Right lung (tissue), 5 donors: Measurements from ENCODE around the gene TPRN. TPM values are rescaled to one million over a fixed set of nuclear protein-coding genes. Genes with fewer than 3 reads are reported as not detected.
A peak's percentile ranks its signal among the peaks of the same experiment; 100 is the strongest.

ENCODE experiments used
- DNase-seq, 2 donors: peaks; one replicate each; pipeline ENCODE4 v3.0.0-alpha.2; 2013
- polyA plus RNA-seq, 5 donors: library from polyadenylated mRNA; unstranded; fragments of 120-200 nt; gene quantifications; one replicate each; pipeline versions ENCODE4 v1.2.1 to v1.2.3, GENCODE V29; 2013; ENCODE audit warnings: inconsistent platforms in 1 of 5, low replicate concordance in 1 of 5; ENCODE audit not compliant: insufficient read length in 5 of 5, insufficient read depth in 1 of 5

TPRN gene
- polyA plus RNA-seq, 5 donors = 5.9 to 12.1 (median 7.6) TPM

DNA sequence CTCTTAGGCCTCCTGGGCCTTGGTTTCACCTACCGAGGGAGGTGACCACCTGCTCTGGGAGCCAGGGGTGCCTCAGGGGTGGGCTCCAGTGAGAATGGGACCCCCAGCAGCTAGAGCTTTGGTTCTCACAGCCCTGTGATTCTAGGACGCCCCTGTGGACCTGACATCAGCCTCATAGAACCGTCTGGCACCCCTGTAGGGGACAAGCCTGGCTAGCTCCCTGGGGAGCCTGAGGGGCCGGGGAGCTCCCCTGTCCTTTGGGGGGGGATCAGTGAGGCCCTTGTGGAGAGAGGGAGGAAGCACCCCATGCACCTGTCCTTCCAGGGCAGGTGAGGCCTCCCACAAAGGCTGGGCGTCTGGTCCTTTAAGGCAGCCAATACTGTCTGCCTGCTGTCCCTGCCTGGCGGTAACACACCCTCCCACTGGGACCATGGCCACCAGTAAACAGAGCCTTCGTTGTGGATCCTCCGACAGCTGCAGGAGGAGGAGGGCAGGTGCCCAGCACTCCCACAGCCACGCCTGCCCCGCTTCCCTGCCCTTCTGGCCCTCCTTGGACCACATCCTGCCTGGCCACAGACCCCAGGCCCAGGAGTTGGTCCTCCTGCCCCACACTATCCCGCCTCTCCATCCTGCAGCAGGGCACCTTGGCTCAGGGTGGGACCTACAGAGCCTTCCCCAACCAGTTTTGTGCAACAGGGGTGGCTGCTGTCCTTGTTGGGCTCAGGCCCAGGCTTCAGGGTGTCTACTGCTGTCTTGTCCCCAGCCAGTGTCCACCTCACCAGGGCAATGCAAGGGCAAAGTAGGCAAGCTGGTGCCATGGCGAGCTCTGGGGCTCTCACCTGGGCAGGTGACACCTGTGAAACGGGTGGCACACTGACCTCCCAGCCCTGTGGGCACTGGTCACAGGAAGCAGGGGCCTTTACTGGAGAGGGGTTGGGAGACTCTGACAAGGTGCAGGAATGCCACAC lies 37.5 kb upstream of the TPRN start:
- no peak for DNase-seq

DNA sequence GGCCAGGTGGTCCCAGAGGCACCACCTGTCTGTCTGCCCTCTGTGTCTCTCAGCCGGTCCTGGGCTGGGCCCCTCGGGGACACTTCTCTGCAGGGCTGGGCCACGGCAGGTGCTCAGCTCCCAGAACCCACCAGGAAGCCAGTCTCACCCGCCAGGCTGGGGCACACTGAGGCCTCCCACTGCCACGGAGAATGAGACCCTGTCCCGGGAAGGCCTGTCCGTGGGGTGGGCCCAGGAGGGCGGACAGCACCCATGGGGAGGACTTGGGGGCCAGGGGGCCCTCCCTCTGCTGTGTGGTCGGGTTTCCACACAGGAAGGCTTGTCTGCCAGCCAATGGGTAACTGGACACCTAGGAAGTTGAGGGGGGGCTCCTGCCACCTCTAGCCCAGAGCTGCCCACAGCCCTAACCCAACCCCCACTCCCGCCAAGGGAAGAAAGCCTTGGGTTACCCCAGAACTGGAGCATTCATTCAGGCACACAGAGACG lies 36.4 kb upstream of the TPRN start:
- DNase-seq = no peak

DNA sequence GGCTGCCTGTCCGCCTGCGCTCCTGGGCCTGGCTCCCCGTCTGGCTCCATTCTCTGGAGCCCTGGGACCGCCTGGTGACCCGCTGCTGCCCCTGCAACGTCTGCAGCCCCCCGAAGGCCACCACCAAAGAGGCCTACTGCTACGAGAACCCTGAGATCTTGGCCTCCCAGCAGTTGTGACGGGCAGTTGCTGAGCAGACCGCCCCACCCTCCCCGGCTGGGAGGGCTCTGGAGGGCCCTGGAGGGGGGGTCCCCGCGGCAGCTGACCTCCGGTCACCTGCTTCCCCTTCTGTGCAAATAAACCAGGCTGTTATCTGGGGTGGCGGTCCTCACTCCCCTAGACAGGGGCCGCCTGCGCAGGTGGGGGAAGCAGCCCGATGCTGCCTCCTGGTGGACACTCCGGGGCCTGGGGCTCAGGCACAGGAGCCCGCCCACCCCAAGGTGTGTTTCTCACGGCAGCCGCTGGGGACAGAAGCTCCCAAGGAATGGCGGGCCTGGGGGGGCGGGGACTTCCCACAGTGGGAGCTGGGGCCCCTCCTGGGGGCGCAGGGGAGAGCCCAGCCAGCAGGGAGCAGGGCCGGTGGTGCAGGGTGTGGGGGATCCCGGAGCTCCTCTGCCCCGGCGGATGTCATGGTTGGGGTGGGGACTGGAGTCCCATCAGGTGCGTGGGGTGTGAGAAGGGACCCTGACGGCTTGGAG lies 35.8 kb upstream of the TPRN start:
- peak; percentile 77 to 79 for DNase-seq

DNA sequence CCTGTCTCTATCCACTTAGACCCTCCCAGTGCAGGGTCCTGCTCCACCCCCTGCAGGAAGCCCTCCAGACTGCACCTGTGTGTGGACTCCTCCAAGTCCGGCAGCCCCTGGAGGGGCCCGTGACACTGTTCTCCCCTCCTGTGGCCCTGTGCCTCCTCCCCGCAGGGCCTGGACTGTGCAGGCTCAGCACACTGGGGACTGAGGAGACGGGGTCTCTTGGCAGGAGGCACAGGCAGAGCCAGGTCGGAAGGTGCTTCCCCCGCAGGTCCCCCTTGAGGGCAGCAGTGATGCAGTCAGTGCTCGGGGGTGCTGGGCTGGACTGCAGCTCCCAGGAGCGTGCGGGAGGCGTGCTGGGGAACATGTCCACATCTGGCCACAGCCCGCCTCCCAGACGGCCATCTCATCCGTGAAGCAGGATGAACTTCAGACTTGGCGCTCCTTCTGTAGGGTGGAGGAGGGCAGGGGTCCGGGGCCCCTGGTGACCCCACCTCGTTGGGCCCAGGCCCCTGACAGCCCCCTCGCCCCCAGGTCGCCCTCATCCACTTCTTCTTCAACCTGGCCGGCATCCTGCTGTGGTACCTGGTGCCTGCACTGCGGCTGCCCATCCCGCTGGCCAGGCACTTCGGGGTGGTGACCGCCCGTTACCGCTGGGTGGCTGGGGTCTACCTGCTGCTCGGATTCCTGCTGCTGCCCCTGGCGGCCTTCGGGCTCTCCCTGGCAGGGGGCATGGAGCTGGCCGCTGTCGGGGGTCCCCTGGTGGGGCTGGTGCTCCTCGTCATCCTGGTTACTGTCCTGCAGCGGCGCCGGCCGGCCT lies 35.1 kb upstream of the TPRN start:
- DNase-seq = no peak

DNA sequence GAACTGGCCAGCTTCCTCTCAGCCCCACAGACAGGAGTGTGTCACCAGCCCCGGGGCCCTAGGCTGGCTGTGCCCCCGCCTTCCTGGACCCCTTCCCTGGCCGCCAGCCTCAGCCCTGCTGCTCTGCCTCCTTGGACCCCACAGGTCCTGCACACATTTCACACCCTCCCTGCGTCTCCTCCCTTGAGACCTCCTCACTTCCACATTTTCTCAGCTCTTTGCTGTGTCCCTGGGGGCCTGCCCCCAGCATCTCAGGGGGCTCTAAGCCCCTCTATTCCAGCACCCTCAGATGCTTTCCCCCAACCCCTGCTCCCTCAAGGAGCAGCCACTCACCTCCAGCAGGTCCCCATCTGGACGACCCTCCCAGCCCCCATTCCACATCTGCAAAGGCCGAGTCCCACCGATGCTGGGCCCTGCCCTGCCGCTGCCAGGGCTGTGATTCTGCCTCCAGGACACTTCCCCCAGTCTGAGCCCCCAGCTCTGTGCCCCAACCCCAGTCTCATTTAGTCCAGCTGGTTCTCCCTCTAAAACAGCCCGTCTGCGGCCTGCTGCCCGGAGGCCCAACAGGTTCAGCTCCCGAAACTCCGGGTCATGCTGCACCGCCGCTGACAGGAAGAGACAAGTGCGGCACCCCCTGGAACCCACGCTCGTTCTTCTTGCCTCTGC lies 34.4 kb upstream of the TPRN start:
- DNase-seq = no peak

DNA sequence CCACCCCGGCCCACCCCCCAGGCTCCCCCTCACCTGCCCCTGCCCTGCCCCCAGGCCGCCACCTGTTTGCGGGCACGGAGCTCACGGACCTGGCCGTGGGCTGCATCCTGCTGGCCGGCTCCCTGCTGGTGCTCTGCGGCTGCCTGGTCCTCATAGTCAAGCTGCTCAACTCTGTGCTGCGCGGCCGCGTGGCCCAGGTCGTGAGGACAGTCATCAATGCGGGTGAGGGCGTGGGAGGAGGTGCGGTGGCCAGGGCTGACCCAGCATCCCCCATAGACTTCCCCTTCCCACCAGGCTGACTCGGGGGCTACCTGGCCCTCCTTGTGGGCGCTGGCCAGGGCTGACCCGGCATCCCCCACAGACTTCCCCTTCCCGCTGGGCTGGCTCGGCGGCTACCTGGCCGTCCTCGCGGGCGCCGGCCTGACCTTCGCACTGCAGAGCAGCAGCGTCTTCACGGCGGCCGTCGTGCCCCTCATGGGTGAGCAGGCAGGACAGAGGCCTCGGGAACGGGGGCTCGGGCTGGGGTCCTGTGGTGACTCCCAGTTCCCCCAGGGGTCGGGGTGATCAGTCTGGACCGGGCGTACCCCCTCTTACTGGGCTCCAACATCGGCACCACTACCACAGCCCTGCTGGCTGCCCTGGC lies 33.6 kb upstream of the TPRN start:
- no peak for DNase-seq

DNA sequence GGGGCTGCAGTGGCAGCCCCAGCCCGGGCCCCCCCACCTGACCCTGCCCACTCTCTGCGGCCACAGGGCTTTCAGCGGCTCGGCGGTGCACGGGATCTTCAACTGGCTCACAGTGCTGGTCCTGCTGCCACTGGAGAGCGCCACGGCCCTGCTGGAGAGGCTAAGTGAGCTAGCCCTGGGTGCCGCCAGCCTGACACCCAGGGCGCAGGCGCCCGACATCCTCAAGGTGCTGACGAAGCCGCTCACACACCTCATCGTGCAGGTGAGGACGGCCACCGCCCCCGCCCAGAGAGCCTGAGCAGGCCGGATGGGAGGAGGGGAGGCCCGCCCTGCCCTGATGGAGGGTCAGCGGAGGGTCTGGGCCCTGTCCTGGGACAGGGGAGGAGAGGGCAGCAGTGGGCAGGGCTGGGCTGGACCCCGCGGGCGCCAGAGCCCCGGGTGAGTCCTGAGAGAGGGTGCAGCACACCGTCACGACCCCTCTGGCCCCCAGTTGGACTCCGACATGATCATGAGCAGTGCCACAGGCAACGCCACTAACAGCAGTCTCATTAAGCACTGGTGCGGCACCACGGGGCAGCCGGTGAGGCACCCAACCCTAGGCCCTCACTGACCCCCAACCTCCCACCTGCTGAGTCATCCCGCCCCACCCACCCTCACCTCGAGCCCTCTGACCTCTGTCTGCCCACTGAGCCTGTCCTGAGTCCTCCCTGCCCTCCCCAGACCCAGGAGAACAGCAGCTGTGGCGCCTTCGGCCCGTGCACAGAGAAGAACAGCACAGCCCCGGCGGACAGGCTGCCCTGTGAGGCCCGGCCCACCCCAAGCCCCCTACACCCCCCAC lies 32.8 kb upstream of the TPRN start:
- DNase-seq = no peak

DNA sequence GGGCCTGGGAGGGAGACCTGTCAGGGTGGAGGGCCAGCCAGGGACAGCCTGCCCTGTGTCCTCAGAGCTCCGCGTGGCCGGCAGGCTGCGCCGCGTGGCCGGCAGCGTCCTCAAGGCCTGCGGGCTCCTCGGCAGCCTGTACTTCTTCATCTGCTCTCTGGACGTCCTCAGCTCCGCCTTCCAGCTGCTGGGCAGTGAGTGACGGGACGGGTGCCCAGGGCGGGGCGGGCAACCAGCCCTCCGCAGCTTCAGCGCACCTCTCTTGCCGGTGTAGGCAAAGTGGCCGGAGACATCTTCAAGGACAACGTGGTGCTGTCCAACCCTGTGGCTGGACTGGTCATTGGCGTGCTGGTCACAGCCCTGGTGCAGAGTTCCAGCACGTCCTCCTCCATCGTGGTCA lies 32.0 kb upstream of the TPRN start:
- no peak for DNase-seq

DNA sequence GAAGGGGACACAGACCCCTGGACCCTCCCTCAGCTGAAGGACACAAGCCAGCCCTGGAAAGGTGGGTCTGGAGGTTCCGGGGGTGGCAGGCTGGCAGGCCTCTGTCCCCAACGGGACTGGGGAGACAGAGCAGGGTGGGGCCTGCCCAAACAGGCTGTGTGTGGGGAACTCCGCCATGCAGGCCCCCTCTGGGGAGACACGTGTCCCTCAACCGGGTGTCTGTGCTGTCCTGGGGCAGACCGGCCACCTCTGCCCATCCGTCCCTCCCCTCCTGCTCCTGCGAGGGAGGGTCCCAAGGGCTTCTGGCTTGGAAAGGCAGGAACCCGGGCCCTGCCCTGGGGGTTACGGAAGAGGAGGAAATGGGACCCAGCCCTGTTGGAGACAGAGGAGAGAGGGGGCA lies 31.6 kb upstream of the TPRN start:
- DNase-seq = no peak

DNA sequence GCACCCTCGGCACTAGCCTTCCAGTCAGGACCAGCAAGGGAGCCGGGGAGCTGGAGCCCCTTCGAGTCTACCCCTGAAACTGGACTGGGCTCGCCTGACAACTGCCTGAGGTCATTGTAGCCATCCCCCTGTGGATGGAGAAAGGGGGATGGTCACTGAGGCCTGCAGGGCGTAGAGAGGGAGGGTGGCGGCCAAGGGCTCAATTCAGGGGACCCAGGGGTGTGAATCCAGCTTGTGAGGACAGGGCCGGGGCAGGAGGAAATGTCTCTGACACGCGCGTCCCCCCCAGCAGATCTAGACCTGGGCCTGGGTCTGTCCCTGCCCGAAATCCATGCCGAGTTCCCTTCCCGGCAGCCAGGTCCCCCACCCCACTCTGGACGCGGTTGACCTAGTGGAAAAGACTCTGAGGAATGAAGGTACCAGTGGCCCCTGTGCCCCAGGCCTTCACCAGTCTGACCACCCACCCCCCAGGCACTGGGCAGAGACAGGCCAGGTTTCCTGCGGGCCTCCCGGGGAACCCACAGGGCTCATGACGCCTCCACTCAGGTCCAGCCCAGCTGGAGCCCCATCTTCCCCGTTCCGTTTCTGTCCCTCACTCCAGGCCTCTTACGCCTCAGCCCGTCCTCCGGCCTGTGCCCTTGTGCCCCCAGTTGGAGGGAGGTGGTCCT lies 31.0 kb upstream of the TPRN start:
- DNase-seq = no peak

DNA sequence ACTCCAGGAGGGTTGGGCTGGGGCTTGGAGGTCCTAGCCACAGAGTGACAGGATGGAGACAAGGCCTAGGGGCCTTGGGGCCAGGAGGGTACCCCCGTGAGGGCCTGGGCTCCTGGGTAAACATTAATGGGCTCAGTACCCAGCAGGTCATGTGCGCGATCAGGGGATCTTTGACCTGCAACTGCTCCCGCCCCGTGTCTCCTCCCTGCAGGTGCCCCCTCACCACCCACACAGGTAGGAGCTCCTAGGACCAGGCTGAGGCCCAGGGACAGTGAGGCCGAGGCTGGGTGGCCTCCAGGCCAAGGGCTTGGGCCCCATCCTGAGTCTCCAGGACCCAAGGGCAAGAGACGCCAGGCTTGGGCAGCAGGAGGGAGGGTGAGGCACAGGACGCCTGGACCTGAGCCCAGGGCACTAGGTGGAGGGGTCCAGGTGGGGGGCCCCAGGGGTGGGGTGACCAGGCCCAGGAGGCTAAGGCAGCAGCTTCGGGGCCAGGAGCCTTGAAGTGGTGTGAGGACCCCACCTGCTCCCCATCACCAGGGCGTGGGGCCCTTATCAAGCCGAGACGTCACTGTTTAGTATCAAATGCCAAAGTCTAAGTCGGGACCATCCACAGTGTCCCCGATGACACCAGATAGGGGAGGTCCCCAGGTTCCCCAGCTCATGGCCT lies 30.3 kb upstream of the TPRN start, which contains the start of gene SLC34A3:
TSS of gene SLC34A3 (plus strand) at position 197 of the 667 bp plus-strand sequence. CDS start 802 bp downstream, outside the sequence.
- DNase-seq = no peak

DNA sequence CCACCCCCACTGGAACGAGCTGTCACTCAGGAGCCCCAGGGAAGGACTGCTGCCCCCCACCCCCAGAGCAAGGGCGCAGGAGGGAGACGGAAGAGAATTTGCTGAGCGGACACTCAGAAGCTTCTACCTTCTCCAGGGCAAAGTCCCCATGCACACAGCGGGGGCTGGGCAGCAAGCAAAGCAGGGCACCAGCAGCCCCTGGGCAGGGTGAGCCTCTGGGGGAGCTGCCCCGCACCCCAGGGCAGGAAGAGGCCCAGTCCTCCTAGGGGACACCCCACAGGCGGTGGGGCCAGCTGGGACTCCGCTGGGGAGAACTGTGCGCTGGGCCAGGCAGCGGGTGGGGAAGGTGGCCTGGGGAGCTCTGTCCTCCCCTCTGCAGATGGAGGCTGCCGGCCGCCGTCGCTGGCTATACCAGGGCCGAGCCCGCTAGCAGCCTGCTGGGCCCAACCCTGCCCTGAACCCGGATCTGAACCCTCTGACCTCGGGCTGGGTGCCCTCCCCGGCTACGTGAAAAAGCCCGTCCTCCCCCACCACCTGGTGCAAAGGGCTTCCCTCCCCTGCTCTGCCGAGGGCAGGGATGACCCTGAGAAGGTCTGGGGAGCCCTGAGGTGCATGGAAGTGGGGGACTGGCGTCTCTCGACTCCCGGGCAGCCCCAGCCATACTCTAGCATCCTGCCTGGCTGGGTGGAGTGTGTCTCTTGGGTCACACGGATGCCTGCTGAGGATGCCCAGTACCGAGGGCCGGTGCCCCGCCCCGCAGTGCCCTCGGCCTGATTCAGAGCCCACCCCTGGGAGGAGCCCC lies 29.6 kb upstream of the TPRN start:
- no peak for DNase-seq

DNA sequence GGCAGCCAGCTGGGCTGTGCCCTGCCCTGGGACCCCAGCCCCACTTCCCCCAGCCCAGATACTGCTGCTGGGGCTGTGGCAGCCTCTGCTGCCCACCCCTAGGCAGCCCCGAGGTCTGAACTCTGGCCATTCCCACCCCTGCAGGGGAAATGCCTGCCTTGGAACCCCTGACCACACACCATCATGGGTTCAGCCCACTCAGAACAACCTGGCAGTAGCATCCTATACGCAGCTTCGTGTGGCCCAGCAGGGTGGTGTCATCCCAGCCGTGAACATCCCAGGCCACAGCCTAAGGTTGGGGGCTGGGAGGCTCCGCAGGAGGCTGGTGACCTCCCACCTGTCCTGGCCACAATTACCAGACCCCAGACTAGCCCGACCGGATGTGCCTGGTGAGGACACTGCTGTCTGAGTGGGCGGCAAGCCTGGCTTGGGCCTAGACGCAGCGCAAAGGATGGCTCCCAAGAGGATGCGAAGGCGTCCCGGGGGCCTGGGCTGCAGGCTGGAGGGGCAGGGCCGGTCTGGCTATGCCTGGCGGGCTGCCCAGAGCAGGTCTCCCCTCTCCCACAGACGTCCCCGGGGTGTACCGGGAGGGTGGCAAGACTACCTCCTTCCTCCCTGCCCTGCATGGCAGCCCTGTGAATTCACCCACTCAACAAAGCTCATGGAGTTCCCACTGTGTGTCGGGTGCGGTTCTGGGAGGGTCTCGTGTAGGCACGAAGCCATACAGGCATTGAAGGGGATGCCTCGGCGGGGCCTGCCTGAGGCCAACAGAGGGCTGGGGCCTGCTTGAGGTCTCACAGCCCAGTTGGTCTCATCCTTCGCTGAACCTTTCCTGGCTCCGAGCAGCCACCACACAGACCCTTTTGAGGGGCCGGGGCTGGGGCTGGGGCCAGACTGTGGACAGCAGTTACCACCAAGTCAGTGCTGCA lies 28.7 kb upstream of the TPRN start:
- no peak for DNase-seq

DNA sequence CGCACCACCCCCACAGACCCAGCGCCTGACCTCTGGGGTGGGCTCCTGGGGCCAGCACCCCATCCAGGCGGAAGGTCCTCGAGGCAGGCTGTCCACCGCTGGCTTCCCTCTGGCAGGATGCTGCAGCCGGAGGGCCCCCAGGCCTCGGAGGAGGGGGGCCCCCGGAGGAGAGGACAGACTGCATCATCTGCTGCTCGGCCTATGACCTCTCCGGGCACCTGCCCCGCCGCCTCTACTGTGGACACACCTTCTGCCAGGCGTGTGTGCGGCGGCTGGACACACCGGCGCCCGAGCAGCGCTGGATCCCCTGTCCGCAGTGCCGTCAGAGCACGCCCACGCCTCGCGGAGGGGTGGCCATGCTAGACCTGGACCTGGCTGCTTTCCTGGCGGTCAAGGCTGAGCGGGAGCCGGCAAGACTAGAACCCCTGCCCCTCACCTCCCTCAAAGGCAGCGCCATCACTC lies 28.0 kb upstream of the TPRN start:
- no peak for DNase-seq

DNA sequence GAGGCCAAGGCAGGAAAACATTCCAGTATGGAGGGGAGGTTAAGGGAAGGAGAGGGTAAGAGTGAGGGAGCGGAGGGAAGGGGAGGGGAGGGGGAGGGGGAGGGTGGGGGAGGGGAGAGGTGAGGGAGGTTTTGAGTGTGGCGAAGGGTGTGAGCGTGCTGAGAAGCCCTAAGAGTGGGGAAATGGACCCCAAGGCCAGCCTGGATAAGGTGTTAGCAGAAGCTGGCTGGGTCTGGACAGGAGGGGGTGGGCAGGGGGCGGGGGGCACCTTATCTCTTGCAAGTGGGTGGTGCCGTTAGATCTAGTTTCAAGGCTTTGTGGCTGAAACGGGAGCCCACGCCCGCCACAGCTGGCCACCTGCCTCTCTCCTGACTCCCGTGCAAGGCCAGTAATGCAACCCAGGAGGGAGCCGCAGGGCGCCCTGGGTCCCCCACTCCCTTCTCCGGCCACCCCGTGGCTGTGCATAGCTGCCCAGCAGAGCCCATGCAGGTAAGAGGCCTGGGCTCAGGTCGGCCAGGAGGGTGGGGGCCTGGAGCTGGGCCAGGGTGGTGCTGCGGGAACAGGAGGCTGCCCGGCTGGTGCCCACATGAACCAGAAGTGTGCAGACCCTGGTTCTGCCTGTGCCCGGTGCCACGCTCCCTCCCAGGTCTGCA lies 27.4 kb upstream of the TPRN start:
- no peak for DNase-seq
